Breast epithelium (tissue), 3 donors: ENCODE results near the gene TANC1.

ENCODE experiments used
- CTCF ChIP-seq, 3 donors: fragments of 450-650 bp; IDR thresholded peaks; one replicate each; pipeline ENCODE4 v1.5.1; 2016 to 2017; ENCODE audit warnings: antibody characterized with exemption in 3 of 3, mild to moderate bottlenecking in 3 of 3, moderate library complexity in 3 of 3
- POLR2AphosphoS5 ChIP-seq, 3 donors: sonication (generic); formaldehyde crosslinking; IDR thresholded peaks; one replicate each; pipeline ENCODE4 v1.6.1; 2017; ENCODE audit warnings: antibody characterized with exemption in 3 of 3

GRCh38 chr2:159065891-159066290 is 97.5 kb downstream of the TANC1 start:
- no peak for TF ChIP-seq CTCF (IDR thresholded peaks at IDR 0.05)
- TF ChIP-seq POLR2AphosphoS5 (IDR thresholded peaks at IDR 0.05): no peak
